ENCODE results near the gene SFMBT1.
A peak's percentile ranks its signal among the peaks of the same experiment; 100 is the strongest.

The SFMBT1 gene

DNA sequence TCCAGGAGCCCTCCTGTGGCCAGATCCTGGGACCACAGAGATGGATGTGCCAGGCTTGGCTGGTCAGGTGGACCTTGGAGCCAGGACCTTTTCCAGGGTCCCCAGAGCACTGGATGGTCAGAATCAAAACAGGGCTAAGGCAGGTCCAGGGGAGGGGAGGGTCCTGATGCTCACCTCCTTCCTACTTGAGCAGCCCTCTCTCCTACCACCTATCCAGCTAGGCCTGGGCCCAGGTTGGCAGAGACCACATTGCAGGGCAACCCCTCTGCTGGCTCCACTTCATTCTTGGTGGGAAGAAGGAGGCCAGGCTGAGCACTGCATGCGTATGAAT, 28.5 kb upstream of the SFMBT1 start:
- TF ChIP-seq, protein P1, sequence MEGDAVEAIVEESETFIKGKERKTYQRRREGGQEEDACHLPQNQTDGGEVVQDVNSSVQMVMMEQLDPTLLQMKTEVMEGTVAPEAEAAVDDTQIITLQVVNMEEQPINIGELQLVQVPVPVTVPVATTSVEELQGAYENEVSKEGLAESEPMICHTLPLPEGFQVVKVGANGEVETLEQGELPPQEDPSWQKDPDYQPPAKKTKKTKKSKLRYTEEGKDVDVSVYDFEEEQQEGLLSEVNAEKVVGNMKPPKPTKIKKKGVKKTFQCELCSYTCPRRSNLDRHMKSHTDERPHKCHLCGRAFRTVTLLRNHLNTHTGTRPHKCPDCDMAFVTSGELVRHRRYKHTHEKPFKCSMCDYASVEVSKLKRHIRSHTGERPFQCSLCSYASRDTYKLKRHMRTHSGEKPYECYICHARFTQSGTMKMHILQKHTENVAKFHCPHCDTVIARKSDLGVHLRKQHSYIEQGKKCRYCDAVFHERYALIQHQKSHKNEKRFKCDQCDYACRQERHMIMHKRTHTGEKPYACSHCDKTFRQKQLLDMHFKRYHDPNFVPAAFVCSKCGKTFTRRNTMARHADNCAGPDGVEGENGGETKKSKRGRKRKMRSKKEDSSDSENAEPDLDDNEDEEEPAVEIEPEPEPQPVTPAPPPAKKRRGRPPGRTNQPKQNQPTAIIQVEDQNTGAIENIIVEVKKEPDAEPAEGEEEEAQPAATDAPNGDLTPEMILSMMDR (conservative IDR thresholded peaks at IDR 0.05; ENCODE audit: low read length) = no peak
- no peak for TF ChIP-seq EZH2phosphoT487 (IDR thresholded peaks at IDR 0.05; ENCODE audit: borderline replicate concordance)
- Histone ChIP-seq H3K4me1 (ENCODE audit: insufficient read depth, low read length, poor library complexity, severe bottlenecking) (peaks cover 10% of the 10 kb centered on the region), H3K9me2 (replicated peaks; ENCODE audit: low read depth, low read length) (no peaks in the 10 kb centered on the region), H3K36me3 (ENCODE audit: insufficient read depth, low read length) (no peaks in the 10 kb centered on the region), H3K9me3 (ENCODE audit: insufficient read depth, low read depth, low read length) (no peaks in the 10 kb centered on the region), H3K79me2 (ENCODE audit: insufficient read depth, low read length) (no peaks in the 10 kb centered on the region), H3K4me2 (ENCODE audit: low read depth, low read length, poor library complexity, severe bottlenecking) (no peak overlapping the region), H3K9ac (ENCODE audit: low read depth, low read length, poor library complexity, severe bottlenecking) (no peak overlapping the region), H3K4me3 (ENCODE audit: low read length, poor library complexity, severe bottlenecking) (no peak overlapping the region), H2AFZ (ENCODE audit: low read length) (no peak overlapping the region), H4K20me1 (ENCODE audit: insufficient read depth, low read length, poor library complexity, severe bottlenecking) (no peaks in the 10 kb centered on the region), H3K27me3 (ENCODE audit: insufficient read depth, low read length, poor library complexity, severe bottlenecking) (no peaks in the 10 kb centered on the region), H3F3A (ENCODE audit: low read depth) (no peaks in the 10 kb centered on the region)

DNA sequence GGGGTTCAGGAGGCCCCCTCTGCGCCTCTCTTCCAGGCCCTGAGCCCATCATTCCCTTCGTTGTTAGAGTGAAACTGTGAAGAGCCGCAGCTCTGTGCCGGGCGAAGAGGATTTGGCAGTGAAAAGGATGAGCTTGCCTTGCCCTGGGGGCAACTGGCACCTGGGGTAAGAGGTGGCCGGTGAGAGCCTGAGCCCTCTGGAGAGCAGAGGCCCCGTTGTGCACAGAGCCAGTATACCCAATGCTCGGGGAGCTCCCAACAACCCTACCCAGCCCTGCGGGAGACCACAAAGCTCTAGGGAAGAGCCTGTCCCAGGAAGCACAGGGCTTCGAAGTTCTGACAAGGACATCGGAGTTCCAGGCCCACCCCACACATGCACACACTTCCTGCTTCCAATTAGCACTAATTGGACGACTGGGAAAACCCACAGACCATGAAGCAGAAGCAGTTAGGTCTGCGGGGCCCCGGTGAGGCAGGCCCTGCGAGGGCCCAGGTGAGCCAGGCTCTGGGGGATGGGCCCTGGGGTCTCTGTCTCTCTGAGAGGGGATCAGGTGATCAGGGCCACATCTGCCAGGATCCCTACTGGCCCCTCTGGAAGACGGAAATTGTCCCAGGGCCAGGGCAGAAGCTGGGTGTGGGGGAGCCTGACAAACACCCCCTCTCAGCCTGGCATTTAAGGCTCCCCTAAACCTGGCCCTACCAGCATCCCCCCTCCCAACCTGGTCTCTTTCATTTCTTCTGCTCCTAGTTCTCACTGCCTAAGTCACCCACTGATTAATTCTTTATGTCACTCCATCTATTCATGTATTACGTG, 27.9 kb upstream of the SFMBT1 start:
- Histone ChIP-seq H3K4me2 (ENCODE audit: low read depth, low read length, poor library complexity, severe bottlenecking) (peak overlapping the region; percentile 85), H2AFZ (ENCODE audit: low read length) (0 out of 2 replicates have a peak overlapping the region, but pooled peaks have one; percentile 97), H3K36me3 (ENCODE audit: insufficient read depth, low read length) (no peaks in the 10 kb centered on the region), H3K9ac (ENCODE audit: low read depth, low read length, poor library complexity, severe bottlenecking) (peak overlapping the region; percentile 55), H3K9me3 (ENCODE audit: insufficient read depth, low read depth, low read length) (no peaks in the 10 kb centered on the region), H3K79me2 (ENCODE audit: insufficient read depth, low read length) (no peaks in the 10 kb centered on the region), H3K9me2 (replicated peaks; ENCODE audit: low read depth, low read length) (no peaks in the 10 kb centered on the region), H4K20me1 (ENCODE audit: insufficient read depth, low read length, poor library complexity, severe bottlenecking) (no peaks in the 10 kb centered on the region), H3F3A (ENCODE audit: low read depth) (no peaks in the 10 kb centered on the region), H3K27me3 (ENCODE audit: insufficient read depth, low read length, poor library complexity, severe bottlenecking) (no peaks in the 10 kb centered on the region), H3K4me1 (ENCODE audit: insufficient read depth, low read length, poor library complexity, severe bottlenecking) (peaks cover 10% of the 10 kb centered on the region), H3K4me3 (ENCODE audit: low read length, poor library complexity, severe bottlenecking) (peak overlapping the region; percentile 70)
- TF ChIP-seq, protein P1 (conservative IDR thresholded peaks at IDR 0.05; ENCODE audit: low read length) = no peak
- no peak for TF ChIP-seq EZH2phosphoT487 (IDR thresholded peaks at IDR 0.05; ENCODE audit: borderline replicate concordance)

DNA sequence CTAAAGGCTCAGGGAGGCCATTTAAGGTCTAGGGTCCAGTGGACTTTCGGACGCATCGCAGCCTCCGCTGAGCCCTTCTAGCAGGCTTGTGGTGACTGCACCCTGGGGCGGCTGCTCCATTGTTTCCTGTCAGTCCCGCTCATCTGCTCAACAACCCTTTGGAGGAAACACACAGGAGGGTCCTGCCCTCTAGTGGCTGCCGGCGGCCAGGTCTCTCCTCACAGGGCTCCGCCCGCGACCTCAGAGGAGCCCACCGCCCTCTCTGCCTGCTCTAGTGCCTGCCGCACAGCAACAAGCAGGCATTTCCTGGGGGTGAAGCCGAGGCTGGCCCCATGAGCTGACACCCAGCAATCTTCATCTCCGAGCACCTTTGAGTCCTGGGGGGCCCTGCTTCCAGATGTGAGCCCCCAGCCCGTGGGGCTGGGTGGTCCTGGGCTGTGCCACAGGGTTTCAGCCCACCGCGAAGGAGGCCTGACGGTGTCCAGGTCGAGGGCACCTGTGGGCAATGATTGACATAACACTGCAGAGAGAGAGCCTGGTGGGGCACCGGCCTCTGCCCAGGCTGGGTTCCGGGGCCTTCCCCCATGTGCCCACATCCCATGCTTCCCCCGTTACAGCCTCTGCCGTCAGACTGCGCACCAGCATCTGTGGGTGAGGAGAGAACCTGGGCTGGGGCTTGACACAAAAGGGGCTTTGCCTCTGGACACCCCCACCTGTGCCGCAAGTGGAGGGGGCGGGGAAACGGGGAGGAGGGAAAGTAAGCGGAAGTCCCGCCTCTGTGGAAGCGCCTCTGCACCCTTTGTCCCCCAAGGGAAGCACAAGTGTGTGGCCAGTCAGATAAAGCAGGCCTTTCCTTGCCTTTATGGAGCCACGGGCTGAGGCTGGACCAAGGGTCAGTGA, 27.0 kb upstream of the SFMBT1 start:
- H3F3A ChIP-seq (ENCODE audit: low read depth) = no peaks in the 10 kb centered on the region
- no peaks in the 10 kb centered on the region for H3K79me2 ChIP-seq (ENCODE audit: insufficient read depth, low read length)
- H3K4me1 ChIP-seq (ENCODE audit: insufficient read depth, low read length, poor library complexity, severe bottlenecking) = peaks cover 10% of the 10 kb centered on the region
- H3K4me2 ChIP-seq (ENCODE audit: low read depth, low read length, poor library complexity, severe bottlenecking) = peak overlapping the region; percentile 85
- no peaks in the 10 kb centered on the region for H3K9me3 ChIP-seq (ENCODE audit: insufficient read depth, low read depth, low read length)
- H3K36me3 ChIP-seq (ENCODE audit: insufficient read depth, low read length) = no peaks in the 10 kb centered on the region
- peak overlapping the region; percentile 70 for H3K4me3 ChIP-seq (ENCODE audit: low read length, poor library complexity, severe bottlenecking)
- TF ChIP-seq EZH2phosphoT487 (IDR thresholded peaks at IDR 0.05; ENCODE audit: borderline replicate concordance) = no peak
- TF ChIP-seq, protein P1 (conservative IDR thresholded peaks at IDR 0.05; ENCODE audit: low read length) = peak; percentile 91
- H2AFZ ChIP-seq (ENCODE audit: low read length) = peak overlapping the region; percentile 97
- H3K9ac ChIP-seq (ENCODE audit: low read depth, low read length, poor library complexity, severe bottlenecking) = peak overlapping the region; percentile 55
- H3K9me2 ChIP-seq (replicated peaks; ENCODE audit: low read depth, low read length) = no peaks in the 10 kb centered on the region
- H4K20me1 ChIP-seq (ENCODE audit: insufficient read depth, low read length, poor library complexity, severe bottlenecking) = no peaks in the 10 kb centered on the region
- no peaks in the 10 kb centered on the region for H3K27me3 ChIP-seq (ENCODE audit: insufficient read depth, low read length, poor library complexity, severe bottlenecking)
